ENCODE measurements around the gene IQGAP2.

The IQGAP2 gene

GRCh38 chr5:76576450-76576849 is 173.4 kb downstream of the IQGAP2 start:
- no peaks in the 10 kb centered on the region for H3K36me3 ChIP-seq (ENCODE audit: control insufficient read depth, insufficient read depth, low read length)
- no peak overlapping the region for H3K4me3 ChIP-seq (ENCODE audit: low read length)

GRCh38 chr5:76576996-76577395 is 173.9 kb downstream of the IQGAP2 start:
- no peaks in the 10 kb centered on the region for H3K4me1 ChIP-seq (ENCODE audit: control insufficient read depth, insufficient read depth, low read length)
- H3K36me3 ChIP-seq (ENCODE audit: control insufficient read depth, insufficient read depth, low read length), result no peaks in the 10 kb centered on the region
- H3K9ac ChIP-seq (ENCODE audit: low read length), result no peak overlapping the region
- no peak overlapping the region for H3K27ac ChIP-seq (ENCODE audit: low read depth, low read length)
- no peaks in the 10 kb centered on the region for H3K27me3 ChIP-seq (ENCODE audit: control insufficient read depth, insufficient read depth, low read length)
- H3K4me3 ChIP-seq (ENCODE audit: low read length), result no peak overlapping the region

More at GRCh38 chr5:76576450-76576849, 173.4 kb downstream of the IQGAP2 start:
- no peaks in the 10 kb centered on the region for H3K27me3 ChIP-seq (ENCODE audit: control insufficient read depth, insufficient read depth, low read length)
- no peak overlapping the region for H3K9ac ChIP-seq (ENCODE audit: low read length)
- no peaks in the 10 kb centered on the region for H3K4me1 ChIP-seq (ENCODE audit: control insufficient read depth, insufficient read depth, low read length)
- no peak overlapping the region for H3K27ac ChIP-seq (ENCODE audit: low read depth, low read length)

- Histone ChIP-seq H3K36me3 (ENCODE audit: control insufficient read depth, insufficient read depth, low read length) (no peaks in the 10 kb centered on the region), H3K9ac (ENCODE audit: low read length) (no peak overlapping the region), H3K4me3 (ENCODE audit: low read length) (no peak overlapping the region), H3K27me3 (ENCODE audit: control insufficient read depth, insufficient read depth, low read length) (no peaks in the 10 kb centered on the region), H3K4me1 (ENCODE audit: control insufficient read depth, insufficient read depth, low read length) (no peaks in the 10 kb centered on the region), H3K27ac (ENCODE audit: low read depth, low read length) (no peak overlapping the region)
These were observed 176.3 kb downstream of the IQGAP2 start for GRCh38 chr5:76579166-76579937.

- H3K27ac ChIP-seq (ENCODE audit: low read depth, low read length), result no peak overlapping the region
- H3K36me3 ChIP-seq (ENCODE audit: control insufficient read depth, insufficient read depth, low read length), result no peaks in the 10 kb centered on the region
- H3K9ac ChIP-seq (ENCODE audit: low read length), result no peak overlapping the region
- no peak overlapping the region for H3K4me3 ChIP-seq (ENCODE audit: low read length)
- no peaks in the 10 kb centered on the region for H3K27me3 ChIP-seq (ENCODE audit: control insufficient read depth, insufficient read depth, low read length)
- no peaks in the 10 kb centered on the region for H3K4me1 ChIP-seq (ENCODE audit: control insufficient read depth, insufficient read depth, low read length)
These were observed 177.9 kb downstream of the IQGAP2 start for GRCh38 chr5:76580981-76581380.

GRCh38 chr5:76582230-76583162 is 179.4 kb downstream of the IQGAP2 start:
- H3K9ac ChIP-seq (ENCODE audit: low read length), result no peak overlapping the region
- no peaks in the 10 kb centered on the region for H3K27me3 ChIP-seq (ENCODE audit: control insufficient read depth, insufficient read depth, low read length)
- no peaks in the 10 kb centered on the region for H3K36me3 ChIP-seq (ENCODE audit: control insufficient read depth, insufficient read depth, low read length)
- H3K27ac ChIP-seq (ENCODE audit: low read depth, low read length), result no peak overlapping the region
- H3K4me1 ChIP-seq (ENCODE audit: control insufficient read depth, insufficient read depth, low read length), result no peaks in the 10 kb centered on the region
- no peak overlapping the region for H3K4me3 ChIP-seq (ENCODE audit: low read length)

- H3K9ac ChIP-seq (ENCODE audit: low read length), result no peak overlapping the region
- no peak overlapping the region for H3K27ac ChIP-seq (ENCODE audit: low read depth, low read length)
These were observed 180.3 kb downstream of the IQGAP2 start for GRCh38 chr5:76583163-76584047.

GRCh38 chr5:76585783-76586217 is 182.7 kb downstream of the IQGAP2 start:
- Histone ChIP-seq H3K4me1 (ENCODE audit: control insufficient read depth, insufficient read depth, low read length) (no peaks in the 10 kb centered on the region), H3K9ac (ENCODE audit: low read length) (no peak overlapping the region), H3K4me3 (ENCODE audit: low read length) (no peak overlapping the region), H3K27me3 (ENCODE audit: control insufficient read depth, insufficient read depth, low read length) (no peaks in the 10 kb centered on the region), H3K36me3 (ENCODE audit: control insufficient read depth, insufficient read depth, low read length) (no peaks in the 10 kb centered on the region), H3K27ac (ENCODE audit: low read depth, low read length) (no peak overlapping the region)

More at GRCh38 chr5:76583163-76584047, 180.3 kb downstream of the IQGAP2 start:
- H3K27me3 ChIP-seq (ENCODE audit: control insufficient read depth, insufficient read depth, low read length), result no peaks in the 10 kb centered on the region
- no peaks in the 10 kb centered on the region for H3K4me1 ChIP-seq (ENCODE audit: control insufficient read depth, insufficient read depth, low read length)
- H3K4me3 ChIP-seq (ENCODE audit: low read length), result no peak overlapping the region
- no peaks in the 10 kb centered on the region for H3K36me3 ChIP-seq (ENCODE audit: control insufficient read depth, insufficient read depth, low read length)

- H3K4me1 ChIP-seq (ENCODE audit: control insufficient read depth, insufficient read depth, low read length), result no peaks in the 10 kb centered on the region
- H3K27me3 ChIP-seq (ENCODE audit: control insufficient read depth, insufficient read depth, low read length), result no peaks in the 10 kb centered on the region
- no peaks in the 10 kb centered on the region for H3K36me3 ChIP-seq (ENCODE audit: control insufficient read depth, insufficient read depth, low read length)
- H3K9ac ChIP-seq (ENCODE audit: low read length), result no peak overlapping the region
- no peak overlapping the region for H3K27ac ChIP-seq (ENCODE audit: low read depth, low read length)
- no peak overlapping the region for H3K4me3 ChIP-seq (ENCODE audit: low read length)
These were observed 183.4 kb downstream of the IQGAP2 start for GRCh38 chr5:76586531-76586930.

- Histone ChIP-seq H3K27ac (ENCODE audit: low read depth, low read length) (no peak overlapping the region), H3K9ac (ENCODE audit: low read length) (no peak overlapping the region), H3K27me3 (ENCODE audit: control insufficient read depth, insufficient read depth, low read length) (no peaks in the 10 kb centered on the region), H3K36me3 (ENCODE audit: control insufficient read depth, insufficient read depth, low read length) (no peaks in the 10 kb centered on the region), H3K4me1 (ENCODE audit: control insufficient read depth, insufficient read depth, low read length) (no peaks in the 10 kb centered on the region), H3K4me3 (ENCODE audit: low read length) (no peak overlapping the region)
These were observed 186.9 kb downstream of the IQGAP2 start for GRCh38 chr5:76590027-76590426.

GRCh38 chr5:76591366-76591765 is 188.3 kb downstream of the IQGAP2 start:
- Histone ChIP-seq H3K4me1 (ENCODE audit: control insufficient read depth, insufficient read depth, low read length) (no peaks in the 10 kb centered on the region), H3K27ac (ENCODE audit: low read depth, low read length) (no peak overlapping the region), H3K9ac (ENCODE audit: low read length) (no peak overlapping the region), H3K27me3 (ENCODE audit: control insufficient read depth, insufficient read depth, low read length) (no peaks in the 10 kb centered on the region), H3K4me3 (ENCODE audit: low read length) (no peak overlapping the region), H3K36me3 (ENCODE audit: control insufficient read depth, insufficient read depth, low read length) (no peaks in the 10 kb centered on the region)

GRCh38 chr5:76592692-76593091 is 189.6 kb downstream of the IQGAP2 start:
- Histone ChIP-seq H3K27ac (ENCODE audit: low read depth, low read length) (no peak overlapping the region), H3K36me3 (ENCODE audit: control insufficient read depth, insufficient read depth, low read length) (no peaks in the 10 kb centered on the region), H3K4me1 (ENCODE audit: control insufficient read depth, insufficient read depth, low read length) (no peaks in the 10 kb centered on the region), H3K27me3 (ENCODE audit: control insufficient read depth, insufficient read depth, low read length) (no peaks in the 10 kb centered on the region), H3K4me3 (ENCODE audit: low read length) (no peak overlapping the region), H3K9ac (ENCODE audit: low read length) (no peak overlapping the region)

GRCh38 chr5:76594107-76594506 is 191.0 kb downstream of the IQGAP2 start:
- H3K36me3 ChIP-seq (ENCODE audit: control insufficient read depth, insufficient read depth, low read length), result no peaks in the 10 kb centered on the region
- H3K4me1 ChIP-seq (ENCODE audit: control insufficient read depth, insufficient read depth, low read length), result no peaks in the 10 kb centered on the region
- H3K4me3 ChIP-seq (ENCODE audit: low read length), result no peak overlapping the region
- no peak overlapping the region for H3K27ac ChIP-seq (ENCODE audit: low read depth, low read length)
- no peak overlapping the region for H3K9ac ChIP-seq (ENCODE audit: low read length)
- H3K27me3 ChIP-seq (ENCODE audit: control insufficient read depth, insufficient read depth, low read length), result no peaks in the 10 kb centered on the region
